ENCODE data around the gene SDHB.

The SDHB gene

GRCh38 chr1:17052641-17053040 is 1.2 kb downstream of the SDHB start:
- H3K36me3 ChIP-seq (ENCODE audit: insufficient read depth, insufficient read length, low read length) = peaks cover 22% of the 10 kb centered on the region
- peak overlapping the region; percentile 92 for H3K4me3 ChIP-seq (ENCODE audit: insufficient read length, low read depth)
- no peaks in the 10 kb centered on the region for H3K9me3 ChIP-seq (ENCODE audit: insufficient read depth, low read length)
- no peaks in the 10 kb centered on the region for H3K27me3 ChIP-seq (ENCODE audit: insufficient read depth, insufficient read length)
- H3K4me1 ChIP-seq (ENCODE audit: insufficient read depth, insufficient read length) = no peaks in the 10 kb centered on the region
- peak overlapping the region; percentile 98 for H3K9ac ChIP-seq (ENCODE audit: insufficient read length, low read depth)
- TF ChIP-seq ZNF274 (IDR thresholded peaks at IDR 0.05; ENCODE audit: low read depth, low read length) = no peak
- no peak for TF ChIP-seq SUZ12 (IDR thresholded peaks at IDR 0.05; ENCODE audit: extremely low read depth, insufficient read depth, insufficient read length)
- TF ChIP-seq YY1 (IDR thresholded peaks at IDR 0.05; ENCODE audit: insufficient read depth, insufficient read length) = no peak
- DNase-seq (ENCODE audit: low read depth, low spot score) = no peak

GRCh38 chr1:17052038-17052437 is 1.8 kb downstream of the SDHB start:
- H3K4me3 ChIP-seq (ENCODE audit: insufficient read length, low read depth) = no peak overlapping the region
- no peaks in the 10 kb centered on the region for H3K9me3 ChIP-seq (ENCODE audit: insufficient read depth, low read length)
- H3K4me1 ChIP-seq (ENCODE audit: insufficient read depth, insufficient read length) = no peaks in the 10 kb centered on the region
- no peak for DNase-seq (ENCODE audit: low read depth, low spot score)
- no peaks in the 10 kb centered on the region for H3K27me3 ChIP-seq (ENCODE audit: insufficient read depth, insufficient read length)
- TF ChIP-seq ZNF274 (IDR thresholded peaks at IDR 0.05; ENCODE audit: low read depth, low read length) (no peak), YY1 (IDR thresholded peaks at IDR 0.05; ENCODE audit: insufficient read depth, insufficient read length) (no peak), SUZ12 (IDR thresholded peaks at IDR 0.05; ENCODE audit: extremely low read depth, insufficient read depth, insufficient read length) (no peak)
- no peak overlapping the region for H3K9ac ChIP-seq (ENCODE audit: insufficient read length, low read depth)
- H3K36me3 ChIP-seq (ENCODE audit: insufficient read depth, insufficient read length, low read length) = peaks cover 25% of the 10 kb centered on the region

GRCh38 chr1:17047924-17048323 is 5.9 kb downstream of the SDHB start:
- H3K9ac ChIP-seq (ENCODE audit: insufficient read length, low read depth) = no peak overlapping the region
- H3K9me3 ChIP-seq (ENCODE audit: insufficient read depth, low read length) = no peaks in the 10 kb centered on the region
- no peaks in the 10 kb centered on the region for H3K27me3 ChIP-seq (ENCODE audit: insufficient read depth, insufficient read length)
- TF ChIP-seq ZNF274 (IDR thresholded peaks at IDR 0.05; ENCODE audit: low read depth, low read length) = no peak
- TF ChIP-seq SUZ12 (IDR thresholded peaks at IDR 0.05; ENCODE audit: extremely low read depth, insufficient read depth, insufficient read length) = no peak
- no peak for TF ChIP-seq YY1 (IDR thresholded peaks at IDR 0.05; ENCODE audit: insufficient read depth, insufficient read length)
- H3K36me3 ChIP-seq (ENCODE audit: insufficient read depth, insufficient read length, low read length) = peaks cover 43% of the 10 kb centered on the region
- no peak for DNase-seq (ENCODE audit: low read depth, low spot score)
- H3K4me1 ChIP-seq (ENCODE audit: insufficient read depth, insufficient read length) = no peaks in the 10 kb centered on the region
- H3K4me3 ChIP-seq (ENCODE audit: insufficient read length, low read depth) = no peak overlapping the region

DNA sequence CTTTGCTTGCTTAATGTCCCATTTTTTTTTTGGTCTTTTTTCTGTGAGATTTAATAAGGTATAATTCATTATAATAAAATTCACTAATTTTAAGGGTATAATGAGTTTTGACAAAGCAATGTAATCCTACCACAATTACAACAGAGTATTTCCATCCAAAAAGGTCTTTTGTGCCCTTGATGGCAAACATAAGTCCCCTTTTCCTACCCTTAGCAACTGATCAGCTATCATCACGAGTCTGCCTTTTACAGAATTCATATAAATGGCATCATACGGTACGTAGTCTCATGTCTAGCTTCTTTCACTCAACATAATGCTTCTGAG is 7.5 kb downstream of the SDHB start:
- Histone ChIP-seq H3K4me3 (ENCODE audit: insufficient read length, low read depth) (no peak overlapping the region), H3K9ac (ENCODE audit: insufficient read length, low read depth) (no peak overlapping the region), H3K36me3 (ENCODE audit: insufficient read depth, insufficient read length, low read length) (peaks cover 51% of the 10 kb centered on the region)

DNA sequence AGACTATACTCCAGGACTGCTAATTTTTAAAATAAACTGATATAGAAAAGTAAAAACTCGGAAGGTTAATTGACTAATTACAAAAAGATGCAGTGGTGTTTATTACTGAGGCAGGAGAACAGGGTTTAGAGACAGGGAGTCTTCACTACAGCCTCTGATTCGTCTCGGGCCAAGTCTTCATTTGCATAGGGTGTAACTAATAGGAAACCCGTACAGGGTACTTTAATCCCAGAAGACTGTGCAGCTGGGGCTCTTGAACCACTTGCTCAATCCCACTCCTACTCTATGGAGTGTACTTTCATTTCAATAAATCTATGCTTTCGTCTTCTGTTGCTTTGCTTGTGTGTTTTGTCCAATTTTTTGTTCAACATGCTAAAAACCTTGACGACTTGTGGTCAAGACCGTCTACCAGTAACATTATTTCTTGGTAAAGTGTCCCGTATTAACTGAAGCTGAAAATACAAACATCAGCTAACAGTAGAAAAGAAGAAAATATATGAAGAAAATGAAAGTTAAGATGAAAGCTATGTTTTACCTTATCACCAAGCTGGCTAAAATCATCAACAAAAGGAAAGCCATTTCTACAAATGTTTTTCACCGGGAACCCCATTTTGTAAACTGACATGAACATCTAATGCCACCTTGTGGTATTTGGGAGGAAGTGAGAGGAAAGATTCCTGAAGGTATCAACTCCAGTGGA is 8.0 kb downstream of the SDHB start:
- Histone ChIP-seq H3K9me3 (ENCODE audit: insufficient read depth, low read length) (no peaks in the 10 kb centered on the region), H3K9ac (ENCODE audit: insufficient read length, low read depth) (no peak overlapping the region), H3K4me1 (ENCODE audit: insufficient read depth, insufficient read length) (no peaks in the 10 kb centered on the region), H3K4me3 (ENCODE audit: insufficient read length, low read depth) (no peak overlapping the region), H3K27me3 (ENCODE audit: insufficient read depth, insufficient read length) (no peaks in the 10 kb centered on the region), H3K36me3 (ENCODE audit: insufficient read depth, insufficient read length, low read length) (peaks cover 49% of the 10 kb centered on the region)
- DNase-seq (ENCODE audit: low read depth, low spot score) = no peak
- no peak for TF ChIP-seq ZNF274 (IDR thresholded peaks at IDR 0.05; ENCODE audit: low read depth, low read length)
- TF ChIP-seq SUZ12 (IDR thresholded peaks at IDR 0.05; ENCODE audit: extremely low read depth, insufficient read depth, insufficient read length) = no peak
- no peak for TF ChIP-seq YY1 (IDR thresholded peaks at IDR 0.05; ENCODE audit: insufficient read depth, insufficient read length)

More for the DNA sequence above, 7.5 kb downstream of the SDHB start:
- TF ChIP-seq ZNF274 (IDR thresholded peaks at IDR 0.05; ENCODE audit: low read depth, low read length) = no peak
- no peaks in the 10 kb centered on the region for H3K9me3 ChIP-seq (ENCODE audit: insufficient read depth, low read length)
- no peaks in the 10 kb centered on the region for H3K27me3 ChIP-seq (ENCODE audit: insufficient read depth, insufficient read length)
- H3K4me1 ChIP-seq (ENCODE audit: insufficient read depth, insufficient read length) = no peaks in the 10 kb centered on the region
- DNase-seq (ENCODE audit: low read depth, low spot score) = no peak

DNA sequence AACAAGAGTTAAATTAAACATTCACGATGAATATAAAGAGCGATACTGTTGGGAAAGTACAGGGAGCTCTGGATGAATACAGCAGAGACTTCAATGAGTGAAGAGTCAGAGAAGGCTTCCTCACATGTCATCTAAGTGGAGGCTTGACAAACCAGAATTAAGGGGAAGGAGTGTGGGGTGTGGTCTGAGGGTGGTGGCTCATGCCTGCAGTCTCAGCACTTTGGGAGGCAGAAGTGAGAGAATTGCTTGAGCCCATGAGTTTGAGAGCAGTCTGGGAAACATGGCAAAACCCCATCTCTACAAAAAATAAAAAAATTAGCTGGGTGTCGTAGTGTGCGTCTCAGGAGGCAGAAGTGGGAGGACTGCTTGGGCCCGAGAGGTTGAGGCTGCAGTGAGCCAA is 8.7 kb downstream of the SDHB start:
- peaks cover 51% of the 10 kb centered on the region for H3K36me3 ChIP-seq (ENCODE audit: insufficient read depth, insufficient read length, low read length)
- TF ChIP-seq SUZ12 (IDR thresholded peaks at IDR 0.05; ENCODE audit: extremely low read depth, insufficient read depth, insufficient read length) = no peak
- no peak for TF ChIP-seq YY1 (IDR thresholded peaks at IDR 0.05; ENCODE audit: insufficient read depth, insufficient read length)
- TF ChIP-seq ZNF274 (IDR thresholded peaks at IDR 0.05; ENCODE audit: low read depth, low read length) = no peak
- no peak overlapping the region for H3K4me3 ChIP-seq (ENCODE audit: insufficient read length, low read depth)
- no peaks in the 10 kb centered on the region for H3K27me3 ChIP-seq (ENCODE audit: insufficient read depth, insufficient read length)
- DNase-seq (ENCODE audit: low read depth, low spot score) = no peak
- H3K4me1 ChIP-seq (ENCODE audit: insufficient read depth, insufficient read length) = no peaks in the 10 kb centered on the region
- no peak overlapping the region for H3K9ac ChIP-seq (ENCODE audit: insufficient read length, low read depth)
- no peaks in the 10 kb centered on the region for H3K9me3 ChIP-seq (ENCODE audit: insufficient read depth, low read length)

DNA sequence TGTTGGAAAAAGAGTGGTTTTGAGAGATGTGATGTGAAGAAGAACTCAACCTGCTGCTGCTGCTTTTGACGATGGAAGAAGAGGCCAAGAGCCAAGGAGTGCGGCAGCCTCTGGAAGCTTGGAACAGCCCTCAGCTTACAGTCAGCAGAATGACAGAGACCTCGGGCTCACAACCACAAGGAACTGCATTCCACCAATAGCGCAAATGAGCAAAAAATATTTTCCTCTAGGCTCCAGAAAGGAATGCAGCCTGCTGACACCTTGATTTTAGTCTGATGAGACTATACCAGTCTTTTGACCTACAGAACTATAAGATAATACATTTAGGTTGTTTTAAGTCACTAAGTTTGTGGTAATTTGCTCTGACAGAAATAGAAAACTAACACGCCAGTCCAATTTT is 10.2 kb downstream of the SDHB start:
- Histone ChIP-seq H3K9ac (ENCODE audit: insufficient read length, low read depth) (no peak overlapping the region), H3K4me3 (ENCODE audit: insufficient read length, low read depth) (no peak overlapping the region), H3K36me3 (ENCODE audit: insufficient read depth, insufficient read length, low read length) (peaks cover 54% of the 10 kb centered on the region), H3K4me1 (ENCODE audit: insufficient read depth, insufficient read length) (no peaks in the 10 kb centered on the region), H3K27me3 (ENCODE audit: insufficient read depth, insufficient read length) (no peaks in the 10 kb centered on the region), H3K9me3 (ENCODE audit: insufficient read depth, low read length) (no peaks in the 10 kb centered on the region)
- DNase-seq (ENCODE audit: low read depth, low spot score) = no peak
- TF ChIP-seq SUZ12 (IDR thresholded peaks at IDR 0.05; ENCODE audit: extremely low read depth, insufficient read depth, insufficient read length) = no peak
- no peak for TF ChIP-seq ZNF274 (IDR thresholded peaks at IDR 0.05; ENCODE audit: low read depth, low read length)
- TF ChIP-seq YY1 (IDR thresholded peaks at IDR 0.05; ENCODE audit: insufficient read depth, insufficient read length) = no peak
